Thyroid gland (tissue), 4 donors: ENCODE data around the gene HOTAIR. TPM values are rescaled to one million over a fixed set of nuclear protein-coding genes. Genes with fewer than 3 reads are reported as not detected.

Experiments used
- DNase-seq, 2 donors: peaks; one replicate each; pipeline ENCODE4 v3.0.0-alpha.2; 2019
- H3K27ac ChIP-seq, 3 donors: fragments of 200-600 bp; sonication (generic); 1 replicate in 2 of 3; 2 replicates in 1 of 3; pipeline ENCODE4 v1.5.1; 2016 to 2019; ENCODE audit warnings: mild to moderate bottlenecking in 1 of 3, moderate library complexity in 1 of 3
- H3K27me3 ChIP-seq: fragments of 200-600 bp; sonication (generic); one replicate; pipeline ENCODE4 v1.5.1; 2019
- H3K36me3 ChIP-seq, 2 donors: fragments of 200-600 bp; sonication (generic); one replicate each; pipeline ENCODE4 v1.5.1; 2016 to 2019
- H3K4me1 ChIP-seq, 2 donors: fragments of 200-600 bp; sonication (generic); one replicate each; pipeline ENCODE4 v1.5.1; 2017 to 2019
- H3K4me3 ChIP-seq, 3 donors: fragments of 200-600 bp; sonication (generic); replicated peaks in 1 of 3; 1 replicate in 2 of 3; 2 replicates in 1 of 3; pipeline ENCODE4 v1.5.1; 2016; ENCODE audit warnings: mild to moderate bottlenecking in 1 of 3
- H3K9me3 ChIP-seq: fragments of 200-600 bp; sonication (generic); one replicate; pipeline ENCODE4 v1.5.1; 2017
- CTCF ChIP-seq, 6 experiments: fragments of 200-600 bp in 3 of 6; fragments of 450-650 bp in 3 of 6; sonication (generic) in 3 of 6; IDR thresholded peaks; one replicate each; pipeline ENCODE4 v1.5.1; 2016 to 2019; ENCODE audit warnings: antibody characterized with exemption in 6 of 6, mild to moderate bottlenecking in 2 of 6, inconsistent platforms in 1 of 6, moderate library complexity in 1 of 6
- POLR2A ChIP-seq, 2 donors: fragments of 450-650 bp; IDR thresholded peaks; one replicate each; pipeline ENCODE4 v1.6.1; 2017; ENCODE audit warnings: antibody characterized with exemption in 2 of 2, mild to moderate bottlenecking in 2 of 2, moderate library complexity in 1 of 2
- WGBS, 2 donors: methylation state at CpG; one replicate each; pipeline ENCODE4 v1.1.5; 2017; 5-methylcytosine and 5-hydroxymethylcytosine counted together
- intact Hi-C: fragments of 100-400 bp; cut with DNase I; formaldehyde crosslinking; loops from one replicate; pipeline ENCODE4 v1.15.1; 2023
- total RNA-seq, 4 donors: library from RNA; depleted of rRNA; stranded (reverse); fragments of >200 nt; gene quantifications; one replicate each; pipeline ENCODE4 v1.2.3, GENCODE V29; 2016

HOTAIR gene
- total RNA-seq, 4 donors from 2014 or later, result not detected

GRCh38 chr12:53953831-53954693 is 20.7 kb downstream of the HOTAIR start:
- DNase-seq, result no peak
- Histone ChIP-seq H3K4me3 (no peak overlapping the region), H3K27me3 (peaks cover 73% of the 10 kb centered on the region), H3K9me3 (no peaks in the 10 kb centered on the region), H3K27ac (no peak overlapping the region), H3K36me3 (no peaks in the 10 kb centered on the region), H3K4me1 (peaks cover 5 to 14% of the 10 kb centered on the region in 2 donors)
- no peak for TF ChIP-seq POLR2A (IDR thresholded peaks at IDR 0.05)
- no peak for TF ChIP-seq CTCF (IDR thresholded peaks at IDR 0.05)
- 8 to 13% methylated on average over 17 to 19 of the region's 19 CpGs for WGBS, 2 donors
- intact Hi-C loops, result no loop called here

GRCh38 chr12:53952871-53953734 is 21.7 kb downstream of the HOTAIR start:
- intact Hi-C loops, result no loop called here
- no peak for TF ChIP-seq POLR2A (IDR thresholded peaks at IDR 0.05)
- TF ChIP-seq CTCF (IDR thresholded peaks at IDR 0.05), result no peak
- Histone ChIP-seq H3K4me1 (peaks cover 5 to 14% of the 10 kb centered on the region in 2 donors), H3K27ac (no peak overlapping the region), H3K36me3 (no peaks in the 10 kb centered on the region), H3K9me3 (no peaks in the 10 kb centered on the region), H3K27me3 (peaks cover 70% of the 10 kb centered on the region), H3K4me3 (no peak overlapping the region)
- no peak for DNase-seq
- WGBS, 2 donors, result 8 to 10% methylated on average over 35 to 36 of the region's 38 CpGs

- no peaks in the 10 kb centered on the region for H3K9me3 ChIP-seq
- no peak overlapping the region for H3K27ac ChIP-seq
- intact Hi-C loops, result no loop called here
- no peaks in the 10 kb centered on the region for H3K36me3 ChIP-seq
- no peak overlapping the region for H3K4me3 ChIP-seq
- H3K27me3 ChIP-seq, result peaks cover 70% of the 10 kb centered on the region
- H3K4me1 ChIP-seq, result peaks cover 5 to 14% of the 10 kb centered on the region in 2 donors
- WGBS, 2 donors, result 9 to 21% methylated on average over 12 to 13 of the region's 13 CpGs
- DNase-seq, result no peak
- TF ChIP-seq POLR2A (IDR thresholded peaks at IDR 0.05) (no peak), CTCF (IDR thresholded peaks at IDR 0.05) (no peak)
These were observed 22.4 kb downstream of the HOTAIR start for GRCh38 chr12:53952335-53952694.

- intact Hi-C loops, result no loop called here
- H3K27me3 ChIP-seq, result peaks cover 67% of the 10 kb centered on the region
These were observed 23.0 kb downstream of the HOTAIR start for GRCh38 chr12:53951577-53952334.

More at GRCh38 chr12:53951577-53952334, 23.0 kb downstream of the HOTAIR start:
- Histone ChIP-seq H3K36me3 (no peaks in the 10 kb centered on the region), H3K27ac (no peak overlapping the region), H3K4me1 (peaks cover 5 to 14% of the 10 kb centered on the region in 2 donors), H3K4me3 (no peak overlapping the region), H3K9me3 (no peaks in the 10 kb centered on the region)
- no peak for TF ChIP-seq POLR2A (IDR thresholded peaks at IDR 0.05)
- 3 to 7% methylated on average over 38 to 43 of the region's 47 CpGs for whole genome bisulfite sequencing, 2 donors
- no peak for DNase-seq
